Fibroblast of lung (primary cell): Measurements from ENCODE around the gene PRM1. TPM values are rescaled to one million over a fixed set of nuclear protein-coding genes. Genes with fewer than 3 reads are reported as not detected.

Source experiments
- DNase-seq, 2 donors: peaks; one replicate each; pipeline versions ENCODE4 v3.0.0 to v3.0.0-alpha.2; 2010; ENCODE audit warnings: low read depth in 2 of 2
- H2AFZ ChIP-seq: 2 replicates; pipeline ENCODE4 v1.5.1; 2012; ENCODE audit warnings: low read length, control low read depth, inconsistent platforms
- H3K27ac ChIP-seq: 2 replicates; pipeline ENCODE4 v1.5.1; 2011; ENCODE audit warnings: low read length, control low read depth; ENCODE audit not compliant: insufficient read depth
- H3K27me3 ChIP-seq: 2 replicates; pipeline ENCODE4 v1.5.1; 2011; ENCODE audit warnings: mild to moderate bottlenecking, low read length; ENCODE audit not compliant: control insufficient read depth, insufficient read depth
- H3K36me3 ChIP-seq: 2 replicates; pipeline ENCODE4 v1.5.1; 2011; ENCODE audit warnings: low read length; ENCODE audit not compliant: control insufficient read depth, insufficient read depth
- H3K4me1 ChIP-seq: 2 replicates; pipeline ENCODE4 v1.5.1; 2011; ENCODE audit warnings: low read length; ENCODE audit not compliant: control insufficient read depth, insufficient read depth; ENCODE audit errors: extremely low read depth
- H3K4me2 ChIP-seq: 2 replicates; pipeline ENCODE4 v1.5.1; 2011; ENCODE audit warnings: low read length, control low read depth; ENCODE audit not compliant: insufficient read depth; ENCODE audit errors: extremely low read depth
- H3K4me3 ChIP-seq, 4 experiments: fragments of 200-600 bp in 1 of 4; sonication (generic) in 1 of 4; replicated peaks in 1 of 4; 2 replicates each; pipeline ENCODE4 v1.5.1; 2011 to 2016; ENCODE audit warnings: low read length in 4 of 4, low read depth in 3 of 4, mild to moderate bottlenecking in 3 of 4, control low read depth in 2 of 4, inconsistent platforms in 1 of 4, mixed read lengths in 1 of 4; ENCODE audit not compliant: insufficient read depth in 1 of 4; ENCODE audit errors: control extremely low read depth in 1 of 4
- H3K79me2 ChIP-seq: 2 replicates; pipeline ENCODE4 v1.5.1; 2012; ENCODE audit warnings: mild to moderate bottlenecking, low read length, inconsistent platforms; ENCODE audit not compliant: control insufficient read depth, insufficient read depth
- H3K9ac ChIP-seq: 2 replicates; pipeline ENCODE4 v1.5.1; 2011; ENCODE audit warnings: mild to moderate bottlenecking, low read length, control low read depth; ENCODE audit not compliant: insufficient read depth
- H3K9me3 ChIP-seq: 2 replicates; pipeline ENCODE4 v1.5.1; 2012; ENCODE audit warnings: low read depth, low read length; ENCODE audit not compliant: control insufficient read depth, insufficient read depth
- H4K20me1 ChIP-seq: 2 replicates; pipeline ENCODE4 v1.5.1; 2011; ENCODE audit warnings: low read length; ENCODE audit not compliant: control insufficient read depth, insufficient read depth; ENCODE audit errors: extremely low read depth
- EZH2 ChIP-seq: IDR thresholded peaks from 2 replicates; pipeline ENCODE4 v1.5.1; 2012; ENCODE audit warnings: low read length, control low read depth, mild to moderate bottlenecking; ENCODE audit errors: missing control alignments
- polyA plus RNA-seq, 2 donors: library from polyadenylated mRNA; depleted of rRNA in 1 of 2; stranded (reverse) in 1 of 2; unstranded in 1 of 2; fragments of >200 nt; gene quantifications; 2 replicates each; pipeline ENCODE4 v1.2.1, GENCODE V29; 2011 to 2012; ENCODE audit warnings: missing spikeins in 1 of 2
- total RNA-seq: library from RNA; depleted of rRNA; stranded (reverse); fragments of >200 nt; gene quantifications from 2 replicates; pipeline ENCODE4 v1.2.1, GENCODE V29; 2014
- TF ChIP-seq, protein P1 (sequence below), 2 donors: IDR thresholded peaks in 1 of 2; conservative IDR thresholded peaks in 1 of 2; 1 replicate in 1 of 2; 2 replicates in 1 of 2; pipeline ENCODE4 v1.5.1; 2011 to 2012; ENCODE audit warnings: low read length in 2 of 2, control low read depth in 1 of 2, inconsistent platforms in 1 of 2, low read depth in 1 of 2, mild to moderate bottlenecking in 1 of 2

The PRM1 gene
- total and polyA plus RNA-seq, 2 donors (not counting 1 experiment from before 2014, with no cell fraction given) = not detected

GRCh38 chr16:11252482-11252931, 28.6 kb downstream of the PRM1 start:
- H3K9me3 ChIP-seq = no peaks in the 10 kb centered on the region
- peaks cover 21% of the 10 kb centered on the region for H3K36me3 ChIP-seq
- DNase-seq = no peak
- peak overlapping the region; percentile 44 to 97 (median 71) for H3K4me3 ChIP-seq
- TF ChIP-seq, protein P1, sequence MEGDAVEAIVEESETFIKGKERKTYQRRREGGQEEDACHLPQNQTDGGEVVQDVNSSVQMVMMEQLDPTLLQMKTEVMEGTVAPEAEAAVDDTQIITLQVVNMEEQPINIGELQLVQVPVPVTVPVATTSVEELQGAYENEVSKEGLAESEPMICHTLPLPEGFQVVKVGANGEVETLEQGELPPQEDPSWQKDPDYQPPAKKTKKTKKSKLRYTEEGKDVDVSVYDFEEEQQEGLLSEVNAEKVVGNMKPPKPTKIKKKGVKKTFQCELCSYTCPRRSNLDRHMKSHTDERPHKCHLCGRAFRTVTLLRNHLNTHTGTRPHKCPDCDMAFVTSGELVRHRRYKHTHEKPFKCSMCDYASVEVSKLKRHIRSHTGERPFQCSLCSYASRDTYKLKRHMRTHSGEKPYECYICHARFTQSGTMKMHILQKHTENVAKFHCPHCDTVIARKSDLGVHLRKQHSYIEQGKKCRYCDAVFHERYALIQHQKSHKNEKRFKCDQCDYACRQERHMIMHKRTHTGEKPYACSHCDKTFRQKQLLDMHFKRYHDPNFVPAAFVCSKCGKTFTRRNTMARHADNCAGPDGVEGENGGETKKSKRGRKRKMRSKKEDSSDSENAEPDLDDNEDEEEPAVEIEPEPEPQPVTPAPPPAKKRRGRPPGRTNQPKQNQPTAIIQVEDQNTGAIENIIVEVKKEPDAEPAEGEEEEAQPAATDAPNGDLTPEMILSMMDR (conservative IDR thresholded peaks at IDR 0.05 in 1 of 2, IDR thresholded peaks at IDR 0.05 in 1 of 2; ENCODE audit: low read depth in 1 of 2, low read length in 2 of 2) = no peak
- no peak for TF ChIP-seq EZH2
- H4K20me1 ChIP-seq = no peaks in the 10 kb centered on the region
- peak overlapping the region; percentile 92 for H3K4me2 ChIP-seq
- H3K27ac ChIP-seq = peak overlapping the region; percentile 23
- no peaks in the 10 kb centered on the region for H3K27me3 ChIP-seq
- no peak overlapping the region for H3K9ac ChIP-seq
- peaks cover 32% of the 10 kb centered on the region for H3K79me2 ChIP-seq
- peaks cover 17% of the 10 kb centered on the region for H3K4me1 ChIP-seq
- no peak overlapping the region for H2AFZ ChIP-seq

DNA sequence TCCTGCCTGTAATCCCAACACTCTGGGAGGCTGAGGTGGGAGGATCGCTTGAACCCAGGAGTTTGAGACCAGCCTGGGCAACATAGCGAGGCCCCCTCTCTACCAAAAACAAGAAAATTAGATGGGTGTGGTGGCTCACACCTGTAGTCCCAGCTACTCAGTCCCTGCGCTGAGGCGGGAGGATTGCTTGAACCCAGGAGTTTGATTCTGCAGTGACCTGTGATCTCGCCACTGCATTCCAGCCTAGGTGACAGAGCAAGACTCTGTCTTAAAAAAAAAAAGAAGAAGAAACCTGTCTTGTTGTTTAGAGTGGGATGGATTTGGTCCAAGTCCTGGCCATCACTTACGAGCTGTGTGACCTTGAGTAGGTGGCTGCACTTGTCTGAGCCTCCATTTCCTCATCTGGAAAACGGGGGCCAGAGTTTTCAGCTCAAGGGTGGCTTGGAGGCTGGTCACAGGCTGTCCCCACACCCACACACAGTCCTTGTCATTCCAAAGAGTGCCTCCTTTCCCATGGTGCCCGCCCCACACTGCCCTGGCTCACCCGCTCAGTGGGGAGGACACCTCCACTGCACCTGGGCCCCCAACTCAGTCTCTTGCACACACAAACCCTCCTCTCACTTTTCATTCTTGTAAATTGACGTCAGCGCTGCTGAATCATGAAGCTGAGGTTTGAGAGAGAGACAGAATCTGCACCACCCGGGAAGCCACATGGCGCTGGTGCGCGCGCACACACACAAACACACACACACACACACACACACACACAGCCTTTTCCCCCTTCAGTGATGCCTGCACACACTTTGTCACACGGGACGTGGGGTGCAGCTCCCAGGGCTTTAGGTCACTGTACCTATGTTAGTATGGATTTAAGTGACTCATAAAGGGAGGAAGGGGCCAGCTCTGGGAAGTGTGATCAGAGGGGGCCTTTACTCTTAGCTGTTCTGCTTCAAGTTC, 29.3 kb downstream of the PRM1 start:
- H3K4me3 ChIP-seq = peak overlapping the region; percentile 44 to 97 (median 71)
- no peak for TF ChIP-seq EZH2
- TF ChIP-seq, protein P1 (conservative IDR thresholded peaks at IDR 0.05 in 1 of 2, IDR thresholded peaks at IDR 0.05 in 1 of 2; ENCODE audit: low read depth in 1 of 2, low read length in 2 of 2) = no peak
- peaks cover 21% of the 10 kb centered on the region for H3K36me3 ChIP-seq
- peaks cover 10% of the 10 kb centered on the region for H3K4me1 ChIP-seq
- peak; percentile 85 to 90 for DNase-seq
- no peaks in the 10 kb centered on the region for H4K20me1 ChIP-seq
- H3K9me3 ChIP-seq = no peaks in the 10 kb centered on the region
- no peak overlapping the region for H2AFZ ChIP-seq
- H3K4me2 ChIP-seq = peak overlapping the region; percentile 92
- H3K79me2 ChIP-seq = peaks cover 32% of the 10 kb centered on the region
- H3K9ac ChIP-seq = no peak overlapping the region
- peak overlapping the region; percentile 23 for H3K27ac ChIP-seq
- H3K27me3 ChIP-seq = no peaks in the 10 kb centered on the region

DNA sequence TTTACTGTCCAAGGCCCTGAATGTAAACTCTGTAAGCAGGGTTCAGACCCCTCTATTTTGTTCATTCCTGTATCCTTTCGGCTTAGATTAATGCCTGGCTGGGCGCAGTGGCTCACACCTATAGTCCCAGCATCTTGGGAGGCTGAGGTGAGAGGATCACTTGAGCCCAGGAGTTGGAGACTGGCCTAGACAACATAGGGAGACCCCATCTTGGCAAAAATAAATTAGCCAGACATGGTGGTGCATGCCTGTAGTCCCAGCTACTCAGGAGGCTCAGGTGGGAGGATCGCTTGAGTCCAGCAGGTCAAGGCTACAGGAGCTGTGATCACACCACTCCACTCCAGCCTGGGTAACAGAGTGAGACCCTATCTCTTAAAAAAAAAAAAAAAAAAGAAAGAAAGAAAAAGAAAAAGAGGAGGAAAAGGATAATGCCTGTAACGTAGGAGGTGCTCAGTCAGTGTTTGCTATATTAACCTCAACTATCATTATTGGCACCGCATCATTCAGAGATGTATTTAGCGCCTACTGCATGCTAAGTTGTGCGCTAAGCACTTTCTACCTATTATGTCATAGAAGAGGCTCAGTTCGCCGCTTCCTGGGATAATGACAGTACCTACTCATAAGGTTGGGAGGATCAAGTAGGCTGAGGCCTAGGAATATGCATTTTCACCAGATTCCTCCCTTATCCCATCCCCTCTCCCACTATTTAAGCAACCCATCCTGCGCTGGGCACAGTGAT, 30.2 kb downstream of the PRM1 start:
- Histone ChIP-seq H3K27ac (no peak overlapping the region), H3K9me3 (no peaks in the 10 kb centered on the region), H2AFZ (no peak overlapping the region), H3K4me3 (no peak overlapping the region), H3K9ac (no peak overlapping the region), H4K20me1 (no peaks in the 10 kb centered on the region), H3K4me1 (peaks cover 10% of the 10 kb centered on the region), H3K79me2 (peaks cover 32% of the 10 kb centered on the region), H3K4me2 (no peak overlapping the region), H3K27me3 (no peaks in the 10 kb centered on the region), H3K36me3 (peaks cover 21% of the 10 kb centered on the region)
- peak in 1 of 2 donors; percentile 47 for DNase-seq
- TF ChIP-seq, protein P1 (conservative IDR thresholded peaks at IDR 0.05 in 1 of 2, IDR thresholded peaks at IDR 0.05 in 1 of 2; ENCODE audit: low read depth in 1 of 2, low read length in 2 of 2) = no peak
- no peak for TF ChIP-seq EZH2
